K562 (cell line): ENCODE results near the gene C11orf54. TPM values are rescaled to one million over a fixed set of nuclear protein-coding genes. Genes with fewer than 3 reads are reported as not detected.

Experiments used
- ATAC-seq: fragments of 200-7000 bp; cut with Tn5 transposase; 3 replicates; pipeline ENCODE4 v1.9.1; 2020; ENCODE audit warnings: moderate library complexity
- BruUV-seq: library from RNA; stranded (reverse); fragments of 400-500 nt; replicated peaks from 2 replicates; lab custom pipeline; 2021; lab: Mats Ljungman, UMichigan
- CTCF ChIA-PET: fragments of 300-600 bp; formaldehyde crosslinking; extraction: SDS; loops from one replicate; lab custom pipeline; 2021; ENCODE audit warnings: low intra/inter-chr PET ratio; lab: Yijun Ruan, JAX
- POLR2A ChIA-PET: fragments of 300-600, 350-650 bp; sonication (Branson Sonifier 250); formaldehyde crosslinking; extraction: SDS; loops from one replicate; lab custom pipeline; 2021; ENCODE audit warnings: antibody characterized with exemption, inconsistent platforms; lab: Yijun Ruan, JAX
- DNase-seq, 4 experiments: peaks; one replicate each; pipeline versions ENCODE4 v3.0.0 to v3.0.0-alpha.2; 2011 to 2018; ENCODE audit warnings: low spot score in 3 of 4, mixed read lengths in 3 of 4; ENCODE audit errors: extremely low read depth in 1 of 4
- FAIRE-seq: peaks from 2 replicates; lab custom pipeline; 2011; peaks lifted over from hg19 to GRCh38; lab: Jason Lieb, UNC
- H2AFZ ChIP-seq: 2 replicates; pipeline ENCODE4 v1.6.0; 2011; ENCODE audit warnings: low read depth, low read length, control low read depth, inconsistent platforms
- H3K27ac ChIP-seq: fragments of 200-600 bp; 3 replicates; pipeline ENCODE4 v1.8.0; 2011; ENCODE audit warnings: low read depth, mild to moderate bottlenecking, control low read depth, inconsistent platforms, low read length, moderate library complexity, mixed read lengths; ENCODE audit errors: extremely low read depth
- H3K27me3 ChIP-seq, 2 experiments: fragments of 300-600 bp in 1 of 2; 2 replicates in 1 of 2; 3 replicates in 1 of 2; pipeline versions ENCODE4 v1.6.0 to v1.8.0; 2011; ENCODE audit warnings: inconsistent platforms in 2 of 2, low read length in 2 of 2, mild to moderate bottlenecking in 1 of 2, mixed read lengths in 1 of 2, moderate library complexity in 1 of 2; ENCODE audit not compliant: control insufficient read depth in 2 of 2, insufficient read depth in 2 of 2
- H3K36me3 ChIP-seq: fragments of 300-600 bp; 3 replicates; pipeline ENCODE4 v1.8.0; 2011; ENCODE audit warnings: mild to moderate bottlenecking, low read length, inconsistent platforms; ENCODE audit not compliant: control insufficient read depth, insufficient read depth
- H3K4me1 ChIP-seq, 2 experiments: fragments of 200-600 bp in 1 of 2; replicated peaks in 1 of 2; 2 replicates in 1 of 2; 3 replicates in 1 of 2; pipeline versions ENCODE4 v1.5.1 to v1.8.0; 2011; ENCODE audit warnings: inconsistent platforms in 2 of 2, low read length in 2 of 2, mild to moderate bottlenecking in 1 of 2, mixed read lengths in 1 of 2, moderate library complexity in 1 of 2; ENCODE audit not compliant: control insufficient read depth in 2 of 2, insufficient read depth in 2 of 2
- H3K4me2 ChIP-seq: 2 replicates; pipeline ENCODE4 v1.6.1; 2011; ENCODE audit warnings: low read length, control low read depth, inconsistent platforms, mixed read lengths; ENCODE audit not compliant: insufficient read depth
- H3K4me3 ChIP-seq: fragments of 200-600 bp; sonication (generic), shearing (Covaris generic); 2 replicates; pipeline ENCODE4 v1.5.1; 2016; ENCODE audit warnings: control low read depth, inconsistent platforms
- H3K79me2 ChIP-seq: fragments of 200-600 bp; 3 replicates; pipeline ENCODE4 v1.8.0; 2011; ENCODE audit warnings: low read length, inconsistent platforms; ENCODE audit not compliant: control insufficient read depth, insufficient read depth
- H3K9ac ChIP-seq, 2 experiments: 2 replicates each; pipeline versions ENCODE4 v1.6.0 to v1.6.1; 2011; ENCODE audit warnings: low read depth in 2 of 2, low read length in 2 of 2, control low read depth in 1 of 2, inconsistent platforms in 1 of 2, mild to moderate bottlenecking in 1 of 2, mixed read lengths in 1 of 2; ENCODE audit not compliant: insufficient read depth in 1 of 2
- H3K9me1 ChIP-seq: one replicate; pipeline ENCODE4 v1.6.0; 2011; ENCODE audit warnings: inconsistent platforms, mild to moderate bottlenecking, low read length, moderate library complexity; ENCODE audit not compliant: control insufficient read depth, insufficient read depth
- H3K9me3 ChIP-seq: replicated peaks from 2 replicates; pipeline ENCODE4 v1.5.1; 2011; ENCODE audit warnings: low read depth, low read length, inconsistent platforms; ENCODE audit not compliant: control insufficient read depth, insufficient read depth
- H4K20me1 ChIP-seq: replicated peaks from 2 replicates; pipeline ENCODE4 v1.6.1; 2011; ENCODE audit warnings: low read length, inconsistent platforms, mixed read lengths; ENCODE audit not compliant: control insufficient read depth, insufficient read depth
- CEBPG ChIP-seq, 3 experiments: fragments of 200-800 bp in 1 of 3; sonication (Bioruptor generic) in 1 of 3; sonication (generic) in 1 of 3; formaldehyde crosslinking in 1 of 3; IDR thresholded peaks in 2 of 3; conservative IDR thresholded peaks in 1 of 3; 2 replicates each; pipeline versions ENCODE4 v1.6.1 to v1.8.0; 2016 to 2022; ENCODE audit warnings: missing compliant biosample characterization in 2 of 3, missing genetic modification characterization in 2 of 3, mild to moderate bottlenecking in 1 of 3, missing genetic modification reagents in 1 of 3
- E2F5 ChIP-seq: sonication (generic); formaldehyde crosslinking; IDR thresholded peaks from 2 replicates; pipeline ENCODE4 v1.8.0; 2022; ENCODE audit warnings: mild to moderate bottlenecking, missing genetic modification reagents
- ELF4 ChIP-seq: fragments of 450-650 bp; formaldehyde crosslinking; IDR thresholded peaks from 2 replicates; pipeline ENCODE4 v1.4.0; 2022; ENCODE audit warnings: missing genetic modification characterization
- IRF2 ChIP-seq: sonication (generic); formaldehyde crosslinking; IDR thresholded peaks from 2 replicates; pipeline ENCODE4 v1.8.1; 2022; ENCODE audit warnings: mild to moderate bottlenecking, missing genetic modification reagents
- MTF1 ChIP-seq: fragments of 250-450 bp; sonication (Bioruptor Pico); IDR thresholded peaks from 2 replicates; pipeline ENCODE4 v1.9.0; 2021; ENCODE audit warnings: moderate library complexity, mild to moderate bottlenecking, inconsistent platforms, borderline replicate concordance
- PHB ChIP-seq: fragments of 250-450 bp; sonication (Bioruptor Pico); IDR thresholded peaks from 2 replicates; pipeline ENCODE4 v1.5.0; 2021
- RAD51 ChIP-seq: fragments of 450-650 bp; IDR thresholded peaks from 2 replicates; pipeline ENCODE4 v1.7.1; 2016; ENCODE audit warnings: low read depth, mild to moderate bottlenecking, borderline replicate concordance
- RBFOX2 ChIP-seq: fragments of 200-400 bp; formaldehyde crosslinking; IDR thresholded peaks from 2 replicates; pipeline ENCODE4 v1.6.1; 2017; ENCODE audit warnings: low read depth, mild to moderate bottlenecking, low read length, moderate library complexity
- RBM22 ChIP-seq: fragments of 200-400 bp; formaldehyde crosslinking; IDR thresholded peaks from 2 replicates; pipeline ENCODE4 v1.6.1; 2018; ENCODE audit warnings: low read length, low read depth; ENCODE audit not compliant: poor library complexity, severe bottlenecking
- TBP ChIP-seq: optimal IDR thresholded peaks from 2 replicates; pipeline ENCODE3; 2011; ENCODE audit warnings: low read depth, low read length, improper control_type of control experiment
- ZNF518B ChIP-seq: fragments of 250-450 bp; sonication (Bioruptor Pico); IDR thresholded peaks from 2 replicates; pipeline ENCODE4 v1.5.0; 2021; ENCODE audit warnings: mild to moderate bottlenecking, moderate library complexity
- in situ Hi-C: fragments of 300-500 bp; cut with MboI; formaldehyde crosslinking; loops from 4 replicates; pipeline ENCODE4 v1.15.0; 2018; ENCODE audit warnings: inconsistent platforms, mixed read lengths
- intact Hi-C: fragments of 100-400 bp; cut with micrococcal nuclease; formaldehyde crosslinking; loops from 2 replicates; pipeline ENCODE4 v1.14.2; 2022
- polyA plus RNA-seq, 8 experiments: library from polyadenylated mRNA; depleted of rRNA in 4 of 8; stranded (reverse) in 5 of 8; unstranded in 3 of 8; fragments of >200 nt; fragmentation: Nextera tagmentation in 2 of 8; fragmentation: Illumina TruSeq in 1 of 8; extraction: Ambion mirVana in 2 of 8; extraction: Trizol in 1 of 8; gene quantifications; 2 replicates each; pipeline versions ENCODE4 v1.2.1 to v1.2.3, GENCODE V29; 2011 to 2014; ENCODE audit warnings: inconsistent platforms in 1 of 8, missing spikeins in 1 of 8
- total RNA-seq, 7 experiments: library from RNA; depleted of rRNA in 6 of 7; stranded (reverse); fragments of >200 nt in 6 of 7; fragmentation: Illumina TruSeq in 2 of 7; extraction: Trizol in 2 of 7; gene quantifications; 2 replicates each; pipeline versions ENCODE4 v1.2.1 to v1.2.3, GENCODE V29; 2011 to 2021; ENCODE audit warnings: low replicate concordance in 1 of 7
- TF ChIP-seq, protein P1 (sequence below): fragments of 450-650 bp; IDR thresholded peaks from 2 replicates; pipeline ENCODE4 v1.6.1; 2016; ENCODE audit warnings: low read depth, mild to moderate bottlenecking, moderate library complexity
- TF ChIP-seq, protein P2 (sequence below), 3 experiments: fragments of 200-800 bp in 1 of 3; fragments of 250-450 bp in 1 of 3; fragments of 450-650 bp in 1 of 3; sonication (Bioruptor Pico) in 1 of 3; sonication (Bioruptor generic) in 1 of 3; formaldehyde crosslinking in 1 of 3; IDR thresholded peaks; 2 replicates each; pipeline versions ENCODE4 v1.6.1 to v1.8.0; 2016 to 2022; ENCODE audit warnings: mild to moderate bottlenecking in 2 of 3, missing genetic modification characterization in 2 of 3, missing compliant biosample characterization in 1 of 3, moderate library complexity in 1 of 3

Gene C11orf54
- total and polyA plus RNA-seq, 9 of the 15 experiments (the other 6 are each of a cell fraction or from before 2014, with no cell fraction given): 13.4 to 33.0 (median 23.1) TPM

GRCh38 chr11:93736129-93736528, 5.3 kb upstream of the C11orf54 start:
- no peaks in the 10 kb centered on the region for H3K9me1 ChIP-seq
- in situ Hi-C loops (no loop called here), intact Hi-C loops (no loop called here)
- no peak overlapping the region for H3K27ac ChIP-seq
- peaks cover 94% of the 10 kb centered on the region for H3K36me3 ChIP-seq
- FAIRE-seq: no peak
- DNase-seq: no peak
- H4K20me1 ChIP-seq: peaks cover 4% of the 10 kb centered on the region
- BruUV-seq: no TSS peak
- H3K9ac ChIP-seq: peak overlapping the region in 1 of 2 experiments; percentile 99; a peak in 1 of 4 replicates
- H3K4me1 ChIP-seq: no peaks in the 10 kb centered on the region; a peak in 3 of 5 replicates
- ChIA-PET POLR2A (interaction anchor here (0.8 to 1.6 kb wide), 2 partner anchors 10 kb away, joined by 3 read pairs; no protein-coding TSS in a partner anchor), CTCF (no interaction called here)
- no peak for ATAC-seq
- no peak overlapping the region for H2AFZ ChIP-seq
- no peaks in the 10 kb centered on the region for H3K27me3 ChIP-seq
- H3K79me2 ChIP-seq: peaks cover 91% of the 10 kb centered on the region
- H3K4me2 ChIP-seq: no peak overlapping the region
- no peak overlapping the region for H3K4me3 ChIP-seq
- no peaks in the 10 kb centered on the region for H3K9me3 ChIP-seq
- TF ChIP-seq ZNF518B (CRISPR knock-in tag): no peak
- TF ChIP-seq RBM22: no peak
- no peak for TF ChIP-seq E2F5
- no peak for TF ChIP-seq MTF1
- TF ChIP-seq CEBPG (CRISPR knock-in tag; IDR thresholded peaks at IDR 0.05): no peak
- peak; percentile 26 to 47; a peak in 1 of 4 replicates for TF ChIP-seq CEBPG (tag; conservative IDR thresholded peaks at IDR 0.05 in 1 of 2, IDR thresholded peaks at IDR 0.05 in 1 of 2)
- TF ChIP-seq IRF2 (CRISPR knock-in tag): no peak
- peak; percentile 12 for TF ChIP-seq RBFOX2
- TF ChIP-seq, protein P1, sequence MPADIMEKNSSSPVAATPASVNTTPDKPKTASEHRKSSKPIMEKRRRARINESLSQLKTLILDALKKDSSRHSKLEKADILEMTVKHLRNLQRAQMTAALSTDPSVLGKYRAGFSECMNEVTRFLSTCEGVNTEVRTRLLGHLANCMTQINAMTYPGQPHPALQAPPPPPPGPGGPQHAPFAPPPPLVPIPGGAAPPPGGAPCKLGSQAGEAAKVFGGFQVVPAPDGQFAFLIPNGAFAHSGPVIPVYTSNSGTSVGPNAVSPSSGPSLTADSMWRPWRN: no peak
- TF ChIP-seq, protein P2, sequence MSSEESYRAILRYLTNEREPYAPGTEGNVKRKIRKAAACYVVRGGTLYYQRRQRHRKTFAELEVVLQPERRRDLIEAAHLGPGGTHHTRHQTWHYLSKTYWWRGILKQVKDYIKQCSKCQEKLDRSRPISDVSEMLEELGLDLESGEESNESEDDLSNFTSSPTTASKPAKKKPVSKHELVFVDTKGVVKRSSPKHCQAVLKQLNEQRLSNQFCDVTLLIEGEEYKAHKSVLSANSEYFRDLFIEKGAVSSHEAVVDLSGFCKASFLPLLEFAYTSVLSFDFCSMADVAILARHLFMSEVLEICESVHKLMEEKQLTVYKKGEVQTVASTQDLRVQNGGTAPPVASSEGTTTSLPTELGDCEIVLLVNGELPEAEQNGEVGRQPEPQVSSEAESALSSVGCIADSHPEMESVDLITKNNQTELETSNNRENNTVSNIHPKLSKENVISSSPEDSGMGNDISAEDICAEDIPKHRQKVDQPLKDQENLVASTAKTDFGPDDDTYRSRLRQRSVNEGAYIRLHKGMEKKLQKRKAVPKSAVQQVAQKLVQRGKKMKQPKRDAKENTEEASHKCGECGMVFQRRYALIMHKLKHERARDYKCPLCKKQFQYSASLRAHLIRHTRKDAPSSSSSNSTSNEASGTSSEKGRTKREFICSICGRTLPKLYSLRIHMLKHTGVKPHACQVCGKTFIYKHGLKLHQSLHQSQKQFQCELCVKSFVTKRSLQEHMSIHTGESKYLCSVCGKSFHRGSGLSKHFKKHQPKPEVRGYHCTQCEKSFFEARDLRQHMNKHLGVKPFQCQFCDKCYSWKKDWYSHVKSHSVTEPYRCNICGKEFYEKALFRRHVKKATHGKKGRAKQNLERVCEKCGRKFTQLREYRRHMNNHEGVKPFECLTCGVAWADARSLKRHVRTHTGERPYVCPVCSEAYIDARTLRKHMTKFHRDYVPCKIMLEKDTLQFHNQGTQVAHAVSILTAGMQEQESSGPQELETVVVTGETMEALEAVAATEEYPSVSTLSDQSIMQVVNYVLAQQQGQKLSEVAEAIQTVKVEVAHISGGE (CRISPR knock-in tag; IDR thresholded peaks at IDR 0.05): no peak
- TF ChIP-seq TBP: no peak
- TF ChIP-seq ELF4 (CRISPR knock-in tag): no peak
- no peak for TF ChIP-seq PHB
- TF ChIP-seq RAD51: no peak
